HCT116 (cell line): ENCODE results near the gene MICAL1. TPM values are rescaled to one million over a fixed set of nuclear protein-coding genes. Genes with fewer than 3 reads are reported as not detected.

Experiments used
- ATAC-seq: fragments of 200-7000 bp; cut with Tn5 transposase; 2 replicates; pipeline ENCODE4 v1.9.1; 2020; ENCODE audit warnings: mild to moderate bottlenecking, moderate library complexity
- BruUV-seq: library from RNA; stranded (reverse); fragments of 400-500 nt; replicated peaks from 2 replicates; lab custom pipeline; 2021; lab: Mats Ljungman, UMichigan
- CTCF ChIA-PET: fragments of 300-600 bp; sonication (Branson Sonifier 250); formaldehyde crosslinking; loops from one replicate; lab custom pipeline; 2021; ENCODE audit warnings: antibody characterized with exemption; lab: Charles Lee
- POLR2A ChIA-PET: fragments of 300-600, 350-600 bp; sonication (Branson Sonifier 250); formaldehyde crosslinking; loops from one replicate; lab custom pipeline; 2021; ENCODE audit warnings: antibody characterized with exemption; lab: Charles Lee
- RAD21 ChIA-PET, 2 experiments: fragments of 300-600 bp; sonication (Branson Sonifier 250); formaldehyde crosslinking; loops; one replicate each; lab custom pipeline; 2023; ENCODE audit warnings: low total read pairs in 2 of 2; ENCODE audit not compliant: uncharacterized antibody in 2 of 2, unreplicated experiment in 2 of 2, low non-redundant PET in 1 of 2; lab: Charles Lee
- DNase-seq: peaks from one replicate; pipeline ENCODE4 v3.0.0-alpha.2; 2010; ENCODE audit warnings: low read depth, low spot score
- H2AFZ ChIP-seq: fragments of 200-600 bp; shearing (Covaris generic), sonication (generic); 2 replicates; pipeline ENCODE4 v1.6.1; 2017; ENCODE audit warnings: low read depth, mixed run types, mixed read lengths, antibody characterized with exemption, low read length; ENCODE audit not compliant: poor library complexity, severe bottlenecking
- H3K27ac ChIP-seq: 2 replicates; pipeline ENCODE4 v1.5.1; 2012; ENCODE audit warnings: low read depth, low read length
- H3K27me3 ChIP-seq: fragments of 200-600 bp; sonication (generic); 2 replicates; pipeline ENCODE4 v1.6.1; 2016; ENCODE audit warnings: mixed run types, low read length, mixed read lengths; ENCODE audit not compliant: insufficient read depth
- H3K36me3 ChIP-seq, 2 experiments: fragments of 200-500 bp in 1 of 2; fragments of 200-600 bp in 1 of 2; sonication (Bioruptor generic) in 1 of 2; sonication (generic) in 1 of 2; 2 replicates each; pipeline versions ENCODE4 v1.5.1 to v1.6.1; 2014 to 2016; ENCODE audit warnings: low read length in 2 of 2, inconsistent platforms in 1 of 2, mixed read lengths in 1 of 2, mixed run types in 1 of 2; ENCODE audit not compliant: insufficient read depth in 2 of 2, control insufficient read depth in 1 of 2
- H3K4me1 ChIP-seq, 2 experiments: fragments of 200-600 bp in 1 of 2; sonication (generic) in 1 of 2; 2 replicates each; pipeline versions ENCODE4 v1.5.1 to v1.6.1; 2012 to 2017; ENCODE audit warnings: low read length in 2 of 2, inconsistent platforms in 1 of 2, mild to moderate bottlenecking in 1 of 2, mixed read lengths in 1 of 2, mixed run types in 1 of 2, moderate library complexity in 1 of 2; ENCODE audit not compliant: insufficient read depth in 2 of 2, control insufficient read depth in 1 of 2
- H3K4me2 ChIP-seq: fragments of 200-600 bp; sonication (generic); 2 replicates; pipeline ENCODE4 v1.6.1; 2017; ENCODE audit warnings: mixed run types, low read length, mixed read lengths
- H3K4me3 ChIP-seq, 2 experiments: fragments of 200-600 bp in 1 of 2; sonication (generic) in 1 of 2; replicated peaks in 1 of 2; 2 replicates each; pipeline ENCODE4 v1.5.1; 2011 to 2016; ENCODE audit warnings: low read length in 2 of 2, control low read depth in 1 of 2, low read depth in 1 of 2, mild to moderate bottlenecking in 1 of 2, mixed read lengths in 1 of 2, mixed run types in 1 of 2
- H3K79me2 ChIP-seq: fragments of 200-600 bp; sonication (generic); 2 replicates; pipeline ENCODE4 v1.6.1; 2017; ENCODE audit warnings: mild to moderate bottlenecking, mixed run types, low read length, moderate library complexity, mixed read lengths; ENCODE audit not compliant: insufficient read depth
- H3K9ac ChIP-seq: fragments of 200-600 bp; sonication (generic); 2 replicates; pipeline ENCODE4 v1.6.1; 2016; ENCODE audit warnings: low read length, mixed read lengths
- H3K9me2 ChIP-seq: fragments of 200-600 bp; sonication (generic), shearing (Covaris generic); 2 replicates; pipeline ENCODE4 v1.6.1; 2017; ENCODE audit warnings: mixed run types, mild to moderate bottlenecking, moderate library complexity; ENCODE audit not compliant: insufficient read depth
- H3K9me3 ChIP-seq, 2 experiments: fragments of 200-500 bp in 1 of 2; fragments of 200-600 bp in 1 of 2; sonication (Bioruptor generic) in 1 of 2; sonication (generic) in 1 of 2; 2 replicates each; pipeline ENCODE4 v1.6.1; 2014 to 2017; ENCODE audit warnings: low read length in 2 of 2, mixed read lengths in 2 of 2, inconsistent platforms in 1 of 2, low read depth in 1 of 2, mild to moderate bottlenecking in 1 of 2, mixed run types in 1 of 2, moderate library complexity in 1 of 2; ENCODE audit not compliant: control insufficient read depth in 1 of 2, insufficient read depth in 1 of 2
- H4K20me1 ChIP-seq: fragments of 200-600 bp; sonication (generic), shearing (Covaris generic); 2 replicates; pipeline ENCODE4 v1.6.1; 2017; ENCODE audit warnings: mixed run types, mild to moderate bottlenecking, moderate library complexity; ENCODE audit not compliant: insufficient read depth
- ATF3 ChIP-seq: IDR thresholded peaks from 2 replicates; pipeline ENCODE4 v1.6.1; 2012
- CEBPB ChIP-seq: IDR thresholded peaks from 2 replicates; pipeline ENCODE4 v1.6.1; 2012; ENCODE audit warnings: low read depth
- EGR1 ChIP-seq: IDR thresholded peaks from 2 replicates; pipeline ENCODE4 v1.6.1; 2012; ENCODE audit warnings: low read depth
- EZH2 ChIP-seq: fragments of 200-600 bp; sonication (generic); IDR thresholded peaks from 2 replicates; pipeline ENCODE4 v1.6.1; 2017; ENCODE audit warnings: antibody characterized with exemption, mixed run types
- EZH2phosphoT487 ChIP-seq: fragments of 200-600 bp; IDR thresholded peaks from 2 replicates; pipeline ENCODE4 v1.6.1; 2018; ENCODE audit warnings: antibody characterized with exemption, borderline replicate concordance
- FOSL1 ChIP-seq: IDR thresholded peaks from 2 replicates; pipeline ENCODE4 v1.6.1; 2012; ENCODE audit warnings: low read depth
- MAX ChIP-seq: IDR thresholded peaks from 2 replicates; pipeline ENCODE4 v1.6.1; 2012
- POLR2A ChIP-seq: IDR thresholded peaks from 2 replicates; pipeline ENCODE4 v1.7.0; 2011; ENCODE audit warnings: borderline replicate concordance; ENCODE audit not compliant: insufficient read depth, insufficient read length; ENCODE audit errors: extremely low read depth
- RAD21 ChIP-seq: IDR thresholded peaks from 2 replicates; pipeline ENCODE4 v1.6.1; 2012; ENCODE audit warnings: low read depth, mild to moderate bottlenecking
- SIN3A ChIP-seq: IDR thresholded peaks from 2 replicates; pipeline ENCODE4 v1.6.1; 2012; ENCODE audit warnings: low read depth
- SP1 ChIP-seq: IDR thresholded peaks from 2 replicates; pipeline ENCODE4 v1.6.1; 2012; ENCODE audit warnings: low read depth
- TCF7L2 ChIP-seq: IDR thresholded peaks from 2 replicates; pipeline ENCODE4 v1.7.0; 2011; ENCODE audit warnings: borderline replicate concordance, inconsistent platforms; ENCODE audit not compliant: insufficient read depth, insufficient read length; ENCODE audit errors: extremely low read depth
- YY1 ChIP-seq: IDR thresholded peaks from 2 replicates; pipeline ENCODE4 v1.6.1; 2011; ENCODE audit warnings: low read length, low read depth, moderate library complexity, mild to moderate bottlenecking; ENCODE audit not compliant: insufficient replicate concordance; ENCODE audit errors: extremely low read depth
- ZFX ChIP-seq: fragments of 450-650 bp; IDR thresholded peaks from 2 replicates; pipeline ENCODE4 v1.6.1; 2017
- intact Hi-C: fragments of 100-400 bp; cut with micrococcal nuclease; formaldehyde crosslinking; loops from 2 replicates; pipeline ENCODE4 v1.10.0; 2022
- total RNA-seq: library from RNA; stranded (reverse); gene quantifications from one replicate; pipeline ENCODE4 v1.2.1, GENCODE V29; 2021; ENCODE audit not compliant: unreplicated experiment
- TF ChIP-seq, protein P1 (sequence below), 3 experiments: fragments of 200-600 bp in 1 of 3; sonication (generic) in 1 of 3; IDR thresholded peaks in 2 of 3; conservative IDR thresholded peaks in 1 of 3; 2 replicates each; pipeline ENCODE4 v1.5.1; 2012 to 2017; ENCODE audit warnings: low read depth in 2 of 3, low read length in 2 of 3, antibody characterized with exemption in 1 of 3, borderline replicate concordance in 1 of 3, control low read depth in 1 of 3, mild to moderate bottlenecking in 1 of 3, mixed read lengths in 1 of 3, mixed run types in 1 of 3, moderate library complexity in 1 of 3; ENCODE audit not compliant: insufficient read depth in 1 of 3
- TF ChIP-seq, protein P2 (sequence below): IDR thresholded peaks from 2 replicates; pipeline ENCODE4 v1.6.1; 2012; ENCODE audit warnings: low read depth
- TF ChIP-seq, protein P3 (sequence below): IDR thresholded peaks from 2 replicates; pipeline ENCODE4 v1.6.1; 2011; ENCODE audit warnings: mild to moderate bottlenecking, low read length, moderate library complexity; ENCODE audit not compliant: insufficient replicate concordance; ENCODE audit errors: extremely low read depth

Gene MICAL1
- total RNA-seq, 1 experiment from 2014 or later: 23.9 TPM

GRCh38 chr6:109396046-109396718 lies 59.4 kb downstream of the MICAL1 start:
- BruUV-seq: no TSS peak
- Histone ChIP-seq H2AFZ (no peak overlapping the region), H3K27ac (no peak overlapping the region), H3K4me3 (no peak overlapping the region), H3K9me2 (no peaks in the 10 kb centered on the region), H3K27me3 (no peaks in the 10 kb centered on the region), H3K36me3 (no peaks in the 10 kb centered on the region), H3K9ac (no peak overlapping the region), H3K4me2 (no peak overlapping the region), H4K20me1 (no peaks in the 10 kb centered on the region), H3K79me2 (no peaks in the 10 kb centered on the region), H3K4me1 (peaks cover 0 to 18% of the 10 kb centered on the region in 2 experiments; a peak in 3 of 4 replicates), H3K9me3 (no peaks in the 10 kb centered on the region)
- DNase-seq (no peak), ATAC-seq (no peak)
- ChIA-PET POLR2A (no interaction called here), CTCF (interaction anchor here (2.0 kb wide), 1 partner anchor 208 kb away, joined by 11 read pairs; no protein-coding TSS in a partner anchor), RAD21 (no interaction called here)
- TF ChIP-seq FOSL1 (no peak), ATF3 (no peak), SIN3A (no peak), YY1 (no peak), CEBPB (no peak), ZFX (no peak), RAD21 (no peak), SP1 (no peak), EZH2phosphoT487 (no peak), MAX (no peak), EZH2 (no peak), POLR2A (no peak), EGR1 (no peak), TCF7L2 (no peak)
- TF ChIP-seq, protein P1, sequence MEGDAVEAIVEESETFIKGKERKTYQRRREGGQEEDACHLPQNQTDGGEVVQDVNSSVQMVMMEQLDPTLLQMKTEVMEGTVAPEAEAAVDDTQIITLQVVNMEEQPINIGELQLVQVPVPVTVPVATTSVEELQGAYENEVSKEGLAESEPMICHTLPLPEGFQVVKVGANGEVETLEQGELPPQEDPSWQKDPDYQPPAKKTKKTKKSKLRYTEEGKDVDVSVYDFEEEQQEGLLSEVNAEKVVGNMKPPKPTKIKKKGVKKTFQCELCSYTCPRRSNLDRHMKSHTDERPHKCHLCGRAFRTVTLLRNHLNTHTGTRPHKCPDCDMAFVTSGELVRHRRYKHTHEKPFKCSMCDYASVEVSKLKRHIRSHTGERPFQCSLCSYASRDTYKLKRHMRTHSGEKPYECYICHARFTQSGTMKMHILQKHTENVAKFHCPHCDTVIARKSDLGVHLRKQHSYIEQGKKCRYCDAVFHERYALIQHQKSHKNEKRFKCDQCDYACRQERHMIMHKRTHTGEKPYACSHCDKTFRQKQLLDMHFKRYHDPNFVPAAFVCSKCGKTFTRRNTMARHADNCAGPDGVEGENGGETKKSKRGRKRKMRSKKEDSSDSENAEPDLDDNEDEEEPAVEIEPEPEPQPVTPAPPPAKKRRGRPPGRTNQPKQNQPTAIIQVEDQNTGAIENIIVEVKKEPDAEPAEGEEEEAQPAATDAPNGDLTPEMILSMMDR (IDR thresholded peaks at IDR 0.05 in 2 of 3, conservative IDR thresholded peaks at IDR 0.05 in 1 of 3; ENCODE audit: borderline replicate concordance in 1 of 3, insufficient read depth in 1 of 3, low read depth in 2 of 3, low read length in 2 of 3): no peak
- TF ChIP-seq, protein P2, sequence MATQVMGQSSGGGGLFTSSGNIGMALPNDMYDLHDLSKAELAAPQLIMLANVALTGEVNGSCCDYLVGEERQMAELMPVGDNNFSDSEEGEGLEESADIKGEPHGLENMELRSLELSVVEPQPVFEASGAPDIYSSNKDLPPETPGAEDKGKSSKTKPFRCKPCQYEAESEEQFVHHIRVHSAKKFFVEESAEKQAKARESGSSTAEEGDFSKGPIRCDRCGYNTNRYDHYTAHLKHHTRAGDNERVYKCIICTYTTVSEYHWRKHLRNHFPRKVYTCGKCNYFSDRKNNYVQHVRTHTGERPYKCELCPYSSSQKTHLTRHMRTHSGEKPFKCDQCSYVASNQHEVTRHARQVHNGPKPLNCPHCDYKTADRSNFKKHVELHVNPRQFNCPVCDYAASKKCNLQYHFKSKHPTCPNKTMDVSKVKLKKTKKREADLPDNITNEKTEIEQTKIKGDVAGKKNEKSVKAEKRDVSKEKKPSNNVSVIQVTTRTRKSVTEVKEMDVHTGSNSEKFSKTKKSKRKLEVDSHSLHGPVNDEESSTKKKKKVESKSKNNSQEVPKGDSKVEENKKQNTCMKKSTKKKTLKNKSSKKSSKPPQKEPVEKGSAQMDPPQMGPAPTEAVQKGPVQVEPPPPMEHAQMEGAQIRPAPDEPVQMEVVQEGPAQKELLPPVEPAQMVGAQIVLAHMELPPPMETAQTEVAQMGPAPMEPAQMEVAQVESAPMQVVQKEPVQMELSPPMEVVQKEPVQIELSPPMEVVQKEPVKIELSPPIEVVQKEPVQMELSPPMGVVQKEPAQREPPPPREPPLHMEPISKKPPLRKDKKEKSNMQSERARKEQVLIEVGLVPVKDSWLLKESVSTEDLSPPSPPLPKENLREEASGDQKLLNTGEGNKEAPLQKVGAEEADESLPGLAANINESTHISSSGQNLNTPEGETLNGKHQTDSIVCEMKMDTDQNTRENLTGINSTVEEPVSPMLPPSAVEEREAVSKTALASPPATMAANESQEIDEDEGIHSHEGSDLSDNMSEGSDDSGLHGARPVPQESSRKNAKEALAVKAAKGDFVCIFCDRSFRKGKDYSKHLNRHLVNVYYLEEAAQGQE: no peak
- TF ChIP-seq, protein P3, sequence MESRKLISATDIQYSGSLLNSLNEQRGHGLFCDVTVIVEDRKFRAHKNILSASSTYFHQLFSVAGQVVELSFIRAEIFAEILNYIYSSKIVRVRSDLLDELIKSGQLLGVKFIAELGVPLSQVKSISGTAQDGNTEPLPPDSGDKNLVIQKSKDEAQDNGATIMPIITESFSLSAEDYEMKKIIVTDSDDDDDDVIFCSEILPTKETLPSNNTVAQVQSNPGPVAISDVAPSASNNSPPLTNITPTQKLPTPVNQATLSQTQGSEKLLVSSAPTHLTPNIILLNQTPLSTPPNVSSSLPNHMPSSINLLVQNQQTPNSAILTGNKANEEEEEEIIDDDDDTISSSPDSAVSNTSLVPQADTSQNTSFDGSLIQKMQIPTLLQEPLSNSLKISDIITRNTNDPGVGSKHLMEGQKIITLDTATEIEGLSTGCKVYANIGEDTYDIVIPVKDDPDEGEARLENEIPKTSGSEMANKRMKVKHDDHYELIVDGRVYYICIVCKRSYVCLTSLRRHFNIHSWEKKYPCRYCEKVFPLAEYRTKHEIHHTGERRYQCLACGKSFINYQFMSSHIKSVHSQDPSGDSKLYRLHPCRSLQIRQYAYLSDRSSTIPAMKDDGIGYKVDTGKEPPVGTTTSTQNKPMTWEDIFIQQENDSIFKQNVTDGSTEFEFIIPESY: no peak
- intact Hi-C loops: loop anchor here (5.0 to 10.0 kb wide), 2 partner anchors 501 to 854 kb away; no protein-coding TSS in a partner anchor
